Fibroblast of lung (primary cell): ENCODE results near the gene EPB42. TPM values are rescaled to one million over a fixed set of nuclear protein-coding genes. Genes with fewer than 3 reads are reported as not detected.
A peak's percentile ranks its signal among the peaks of the same experiment; 100 is the strongest.

ENCODE experiments used
- DNase-seq, 2 donors: peaks; one replicate each; pipeline versions ENCODE4 v3.0.0 to v3.0.0-alpha.2; 2010; ENCODE audit warnings: low read depth in 2 of 2
- H2AFZ ChIP-seq: 2 replicates; pipeline ENCODE4 v1.5.1; 2012; ENCODE audit warnings: low read length, control low read depth, inconsistent platforms
- H3K27ac ChIP-seq: 2 replicates; pipeline ENCODE4 v1.5.1; 2011; ENCODE audit warnings: low read length, control low read depth; ENCODE audit not compliant: insufficient read depth
- H3K27me3 ChIP-seq: 2 replicates; pipeline ENCODE4 v1.5.1; 2011; ENCODE audit warnings: mild to moderate bottlenecking, low read length; ENCODE audit not compliant: control insufficient read depth, insufficient read depth
- H3K36me3 ChIP-seq: 2 replicates; pipeline ENCODE4 v1.5.1; 2011; ENCODE audit warnings: low read length; ENCODE audit not compliant: control insufficient read depth, insufficient read depth
- H3K4me1 ChIP-seq: 2 replicates; pipeline ENCODE4 v1.5.1; 2011; ENCODE audit warnings: low read length; ENCODE audit not compliant: control insufficient read depth, insufficient read depth; ENCODE audit errors: extremely low read depth
- H3K4me2 ChIP-seq: 2 replicates; pipeline ENCODE4 v1.5.1; 2011; ENCODE audit warnings: low read length, control low read depth; ENCODE audit not compliant: insufficient read depth; ENCODE audit errors: extremely low read depth
- H3K4me3 ChIP-seq, 4 experiments: fragments of 200-600 bp in 1 of 4; sonication (generic) in 1 of 4; replicated peaks in 1 of 4; 2 replicates each; pipeline ENCODE4 v1.5.1; 2011 to 2016; ENCODE audit warnings: low read length in 4 of 4, low read depth in 3 of 4, mild to moderate bottlenecking in 3 of 4, control low read depth in 2 of 4, inconsistent platforms in 1 of 4, mixed read lengths in 1 of 4; ENCODE audit not compliant: insufficient read depth in 1 of 4; ENCODE audit errors: control extremely low read depth in 1 of 4
- H3K79me2 ChIP-seq: 2 replicates; pipeline ENCODE4 v1.5.1; 2012; ENCODE audit warnings: mild to moderate bottlenecking, low read length, inconsistent platforms; ENCODE audit not compliant: control insufficient read depth, insufficient read depth
- H3K9ac ChIP-seq: 2 replicates; pipeline ENCODE4 v1.5.1; 2011; ENCODE audit warnings: mild to moderate bottlenecking, low read length, control low read depth; ENCODE audit not compliant: insufficient read depth
- H3K9me3 ChIP-seq: 2 replicates; pipeline ENCODE4 v1.5.1; 2012; ENCODE audit warnings: low read depth, low read length; ENCODE audit not compliant: control insufficient read depth, insufficient read depth
- H4K20me1 ChIP-seq: 2 replicates; pipeline ENCODE4 v1.5.1; 2011; ENCODE audit warnings: low read length; ENCODE audit not compliant: control insufficient read depth, insufficient read depth; ENCODE audit errors: extremely low read depth
- EZH2 ChIP-seq: IDR thresholded peaks from 2 replicates; pipeline ENCODE4 v1.5.1; 2012; ENCODE audit warnings: low read length, control low read depth, mild to moderate bottlenecking; ENCODE audit errors: missing control alignments
- polyA plus RNA-seq, 2 donors: library from polyadenylated mRNA; depleted of rRNA in 1 of 2; stranded (reverse) in 1 of 2; unstranded in 1 of 2; fragments of >200 nt; gene quantifications; 2 replicates each; pipeline ENCODE4 v1.2.1, GENCODE V29; 2011 to 2012; ENCODE audit warnings: missing spikeins in 1 of 2
- total RNA-seq: library from RNA; depleted of rRNA; stranded (reverse); fragments of >200 nt; gene quantifications from 2 replicates; pipeline ENCODE4 v1.2.1, GENCODE V29; 2014
- TF ChIP-seq, protein P1 (sequence below), 2 donors: IDR thresholded peaks in 1 of 2; conservative IDR thresholded peaks in 1 of 2; 1 replicate in 1 of 2; 2 replicates in 1 of 2; pipeline ENCODE4 v1.5.1; 2011 to 2012; ENCODE audit warnings: low read length in 2 of 2, control low read depth in 1 of 2, inconsistent platforms in 1 of 2, low read depth in 1 of 2, mild to moderate bottlenecking in 1 of 2

EPB42 gene
- total and polyA plus RNA-seq, 2 donors (not counting 1 experiment from before 2014, with no cell fraction given): not detected

GRCh38 chr15:43249236-43249635, 28.4 kb upstream of the EPB42 start:
- H4K20me1 ChIP-seq: no peaks in the 10 kb centered on the region
- H3K4me3 ChIP-seq: no peak overlapping the region
- no peak overlapping the region for H3K27ac ChIP-seq
- no peak overlapping the region for H3K9ac ChIP-seq
- H3K4me1 ChIP-seq: no peaks in the 10 kb centered on the region
- H3K36me3 ChIP-seq: no peaks in the 10 kb centered on the region
- H3K79me2 ChIP-seq: no peaks in the 10 kb centered on the region
- peak in 1 of 2 donors; percentile 53 for DNase-seq
- TF ChIP-seq, protein P1, sequence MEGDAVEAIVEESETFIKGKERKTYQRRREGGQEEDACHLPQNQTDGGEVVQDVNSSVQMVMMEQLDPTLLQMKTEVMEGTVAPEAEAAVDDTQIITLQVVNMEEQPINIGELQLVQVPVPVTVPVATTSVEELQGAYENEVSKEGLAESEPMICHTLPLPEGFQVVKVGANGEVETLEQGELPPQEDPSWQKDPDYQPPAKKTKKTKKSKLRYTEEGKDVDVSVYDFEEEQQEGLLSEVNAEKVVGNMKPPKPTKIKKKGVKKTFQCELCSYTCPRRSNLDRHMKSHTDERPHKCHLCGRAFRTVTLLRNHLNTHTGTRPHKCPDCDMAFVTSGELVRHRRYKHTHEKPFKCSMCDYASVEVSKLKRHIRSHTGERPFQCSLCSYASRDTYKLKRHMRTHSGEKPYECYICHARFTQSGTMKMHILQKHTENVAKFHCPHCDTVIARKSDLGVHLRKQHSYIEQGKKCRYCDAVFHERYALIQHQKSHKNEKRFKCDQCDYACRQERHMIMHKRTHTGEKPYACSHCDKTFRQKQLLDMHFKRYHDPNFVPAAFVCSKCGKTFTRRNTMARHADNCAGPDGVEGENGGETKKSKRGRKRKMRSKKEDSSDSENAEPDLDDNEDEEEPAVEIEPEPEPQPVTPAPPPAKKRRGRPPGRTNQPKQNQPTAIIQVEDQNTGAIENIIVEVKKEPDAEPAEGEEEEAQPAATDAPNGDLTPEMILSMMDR (conservative IDR thresholded peaks at IDR 0.05 in 1 of 2, IDR thresholded peaks at IDR 0.05 in 1 of 2; ENCODE audit: low read depth in 1 of 2, low read length in 2 of 2): no peak
- TF ChIP-seq EZH2: no peak
- H3K27me3 ChIP-seq: peaks cover 10% of the 10 kb centered on the region
- H3K4me2 ChIP-seq: no peak overlapping the region
- no peaks in the 10 kb centered on the region for H3K9me3 ChIP-seq
- H2AFZ ChIP-seq: no peak overlapping the region

- Histone ChIP-seq H3K4me3 (no peak overlapping the region), H3K27me3 (peaks cover 22% of the 10 kb centered on the region), H3K9ac (no peak overlapping the region), H3K4me1 (no peaks in the 10 kb centered on the region), H3K4me2 (no peak overlapping the region), H3K9me3 (no peaks in the 10 kb centered on the region), H2AFZ (no peak overlapping the region), H3K27ac (no peak overlapping the region), H4K20me1 (no peaks in the 10 kb centered on the region), H3K36me3 (no peaks in the 10 kb centered on the region), H3K79me2 (no peaks in the 10 kb centered on the region)
- no peak for DNase-seq
- TF ChIP-seq, protein P1 (conservative IDR thresholded peaks at IDR 0.05 in 1 of 2, IDR thresholded peaks at IDR 0.05 in 1 of 2; ENCODE audit: low read depth in 1 of 2, low read length in 2 of 2): no peak
- TF ChIP-seq EZH2: no peak
These were observed 25.5 kb upstream of the EPB42 start for GRCh38 chr15:43246261-43246774.

GRCh38 chr15:43244092-43244491, 23.3 kb upstream of the EPB42 start:
- Histone ChIP-seq H3K9me3 (no peaks in the 10 kb centered on the region), H3K36me3 (no peaks in the 10 kb centered on the region), H3K27ac (no peak overlapping the region), H3K4me3 (no peak overlapping the region), H3K79me2 (no peaks in the 10 kb centered on the region), H2AFZ (no peak overlapping the region), H3K27me3 (peaks cover 28% of the 10 kb centered on the region), H3K4me1 (no peaks in the 10 kb centered on the region), H3K9ac (no peak overlapping the region), H3K4me2 (no peak overlapping the region), H4K20me1 (no peaks in the 10 kb centered on the region)
- TF ChIP-seq, protein P1 (conservative IDR thresholded peaks at IDR 0.05 in 1 of 2, IDR thresholded peaks at IDR 0.05 in 1 of 2; ENCODE audit: low read depth in 1 of 2, low read length in 2 of 2): no peak
- TF ChIP-seq EZH2: no peak
- no peak for DNase-seq
